ENCODE results near the gene SNX25.

SNX25 gene

GRCh38 chr4:185334326-185334725 lies 124.9 kb downstream of the SNX25 start:
- Mint-ChIP-seq H3K4me3 (no peak overlapping the region), H3K36me3 (ENCODE audit: low read depth) (peaks cover 45% of the 10 kb centered on the region), H3K27me3 (no peaks in the 10 kb centered on the region), H3K4me1 (ENCODE audit: low read depth) (peaks cover 15% of the 10 kb centered on the region), H3K9me3 (no peaks in the 10 kb centered on the region), H3K27ac (no peak overlapping the region)
- no peak for DNase-seq

- Mint-ChIP-seq H3K36me3 (ENCODE audit: low read depth) (peaks cover 52% of the 10 kb centered on the region), H3K4me3 (no peak overlapping the region), H3K27me3 (no peaks in the 10 kb centered on the region), H3K4me1 (ENCODE audit: low read depth) (peaks cover 27% of the 10 kb centered on the region), H3K9me3 (no peaks in the 10 kb centered on the region), H3K27ac (no peak overlapping the region)
- DNase-seq: no peak
Measured at GRCh38 chr4:185335579-185335978, 126.2 kb downstream of the SNX25 start.

- Mint-ChIP-seq H3K4me3 (no peak overlapping the region), H3K9me3 (no peaks in the 10 kb centered on the region), H3K27me3 (no peaks in the 10 kb centered on the region), H3K36me3 (ENCODE audit: low read depth) (peaks cover 68% of the 10 kb centered on the region), H3K4me1 (ENCODE audit: low read depth) (peaks cover 47% of the 10 kb centered on the region), H3K27ac (peak overlapping the region; percentile 22)
- no peak for DNase-seq
Measured at GRCh38 chr4:185339941-185340340, 130.5 kb downstream of the SNX25 start.

- H3K27me3 Mint-ChIP-seq: no peaks in the 10 kb centered on the region
- no peaks in the 10 kb centered on the region for H3K9me3 Mint-ChIP-seq
- H3K4me3 Mint-ChIP-seq: no peak overlapping the region
- H3K27ac Mint-ChIP-seq: peak overlapping the region; percentile 68
- H3K36me3 Mint-ChIP-seq (ENCODE audit: low read depth): peaks cover 63% of the 10 kb centered on the region
- no peak for DNase-seq
- H3K4me1 Mint-ChIP-seq (ENCODE audit: low read depth): peaks cover 53% of the 10 kb centered on the region
Measured at GRCh38 chr4:185341377-185341776, 132.0 kb downstream of the SNX25 start.

- no peaks in the 10 kb centered on the region for H3K27me3 Mint-ChIP-seq
- H3K4me3 Mint-ChIP-seq: no peak overlapping the region
- no peak for DNase-seq
- no peaks in the 10 kb centered on the region for H3K9me3 Mint-ChIP-seq
- peaks cover 63% of the 10 kb centered on the region for H3K36me3 Mint-ChIP-seq (ENCODE audit: low read depth)
- peak overlapping the region; percentile 68 for H3K27ac Mint-ChIP-seq
- peaks cover 53% of the 10 kb centered on the region for H3K4me1 Mint-ChIP-seq (ENCODE audit: low read depth)
Measured at GRCh38 chr4:185341841-185342240, 132.4 kb downstream of the SNX25 start.

GRCh38 chr4:185343726-185344581 lies 134.6 kb downstream of the SNX25 start:
- H3K27me3 Mint-ChIP-seq: no peaks in the 10 kb centered on the region
- DNase-seq: no peak
- H3K4me3 Mint-ChIP-seq: no peak overlapping the region
- peaks cover 65% of the 10 kb centered on the region for H3K36me3 Mint-ChIP-seq (ENCODE audit: low read depth)
- H3K27ac Mint-ChIP-seq: peak overlapping the region; percentile 91
- peaks cover 53% of the 10 kb centered on the region for H3K4me1 Mint-ChIP-seq (ENCODE audit: low read depth)
- H3K9me3 Mint-ChIP-seq: no peaks in the 10 kb centered on the region

- Mint-ChIP-seq H3K4me3 (no peak overlapping the region), H3K9me3 (no peaks in the 10 kb centered on the region), H3K36me3 (ENCODE audit: low read depth) (peaks cover 65% of the 10 kb centered on the region), H3K4me1 (ENCODE audit: low read depth) (peaks cover 44% of the 10 kb centered on the region), H3K27me3 (no peaks in the 10 kb centered on the region), H3K27ac (peak overlapping the region; percentile 91)
- DNase-seq: no peak
Measured at GRCh38 chr4:185344743-185345538, 135.5 kb downstream of the SNX25 start.

- Mint-ChIP-seq H3K4me1 (ENCODE audit: low read depth) (peaks cover 28% of the 10 kb centered on the region), H3K27me3 (no peaks in the 10 kb centered on the region), H3K36me3 (ENCODE audit: low read depth) (peaks cover 74% of the 10 kb centered on the region), H3K27ac (no peak overlapping the region), H3K4me3 (no peak overlapping the region), H3K9me3 (no peaks in the 10 kb centered on the region)
- no peak for DNase-seq
Measured at GRCh38 chr4:185346975-185347601, 137.7 kb downstream of the SNX25 start.

- DNase-seq: no peak
- Mint-ChIP-seq H3K9me3 (no peaks in the 10 kb centered on the region), H3K27me3 (no peaks in the 10 kb centered on the region), H3K27ac (no peak overlapping the region), H3K36me3 (ENCODE audit: low read depth) (peaks cover 66% of the 10 kb centered on the region), H3K4me3 (no peak overlapping the region), H3K4me1 (ENCODE audit: low read depth) (no peaks in the 10 kb centered on the region)
Measured at GRCh38 chr4:185351691-185352090, 142.3 kb downstream of the SNX25 start.

GRCh38 chr4:185352202-185352601 lies 142.8 kb downstream of the SNX25 start:
- DNase-seq: no peak
- peaks cover 3% of the 10 kb centered on the region for H3K4me1 Mint-ChIP-seq (ENCODE audit: low read depth)
- no peaks in the 10 kb centered on the region for H3K9me3 Mint-ChIP-seq
- H3K27me3 Mint-ChIP-seq: no peaks in the 10 kb centered on the region
- no peak overlapping the region for H3K4me3 Mint-ChIP-seq
- H3K36me3 Mint-ChIP-seq (ENCODE audit: low read depth): peaks cover 61% of the 10 kb centered on the region
- no peak overlapping the region for H3K27ac Mint-ChIP-seq

GRCh38 chr4:185352741-185353140 lies 143.3 kb downstream of the SNX25 start:
- H3K4me1 Mint-ChIP-seq (ENCODE audit: low read depth): peaks cover 8% of the 10 kb centered on the region
- H3K9me3 Mint-ChIP-seq: no peaks in the 10 kb centered on the region
- no peak overlapping the region for H3K4me3 Mint-ChIP-seq
- no peak for DNase-seq
- peaks cover 62% of the 10 kb centered on the region for H3K36me3 Mint-ChIP-seq (ENCODE audit: low read depth)
- H3K27ac Mint-ChIP-seq: no peak overlapping the region
- H3K27me3 Mint-ChIP-seq: no peaks in the 10 kb centered on the region

- no peak for DNase-seq
- Mint-ChIP-seq H3K36me3 (ENCODE audit: low read depth) (peaks cover 46% of the 10 kb centered on the region), H3K9me3 (no peaks in the 10 kb centered on the region), H3K27me3 (no peaks in the 10 kb centered on the region), H3K4me3 (no peak overlapping the region), H3K27ac (peak overlapping the region; percentile 8), H3K4me1 (ENCODE audit: low read depth) (peaks cover 8% of the 10 kb centered on the region)
Measured at GRCh38 chr4:185357211-185357610, 147.8 kb downstream of the SNX25 start.

GRCh38 chr4:185357733-185358440 lies 148.5 kb downstream of the SNX25 start:
- no peak for DNase-seq
- no peaks in the 10 kb centered on the region for H3K9me3 Mint-ChIP-seq
- H3K4me3 Mint-ChIP-seq: no peak overlapping the region
- H3K4me1 Mint-ChIP-seq (ENCODE audit: low read depth): peaks cover 8% of the 10 kb centered on the region
- H3K27me3 Mint-ChIP-seq: no peaks in the 10 kb centered on the region
- peak overlapping the region; percentile 8 for H3K27ac Mint-ChIP-seq
- peaks cover 45% of the 10 kb centered on the region for H3K36me3 Mint-ChIP-seq (ENCODE audit: low read depth)

- Mint-ChIP-seq H3K9me3 (no peaks in the 10 kb centered on the region), H3K36me3 (ENCODE audit: low read depth) (peaks cover 50% of the 10 kb centered on the region), H3K4me1 (ENCODE audit: low read depth) (peaks cover 8% of the 10 kb centered on the region), H3K27ac (no peak overlapping the region), H3K4me3 (no peak overlapping the region), H3K27me3 (no peaks in the 10 kb centered on the region)
- DNase-seq: no peak
Measured at GRCh38 chr4:185358514-185358913, 149.1 kb downstream of the SNX25 start.

All from activated T-cell treated with anti-CD3 and anti-CD28 coated beads, Interleukin-2, amount 50 U/mL, for 24 hours (primary cell).